ENCODE results near the gene PTPN3. TPM values are rescaled to one million over a fixed set of nuclear protein-coding genes. Genes with fewer than 3 reads are reported as not detected.

PTPN3 gene
- total RNA-seq, 1 experiment from 2014 or later: 1.6 TPM

DNA sequence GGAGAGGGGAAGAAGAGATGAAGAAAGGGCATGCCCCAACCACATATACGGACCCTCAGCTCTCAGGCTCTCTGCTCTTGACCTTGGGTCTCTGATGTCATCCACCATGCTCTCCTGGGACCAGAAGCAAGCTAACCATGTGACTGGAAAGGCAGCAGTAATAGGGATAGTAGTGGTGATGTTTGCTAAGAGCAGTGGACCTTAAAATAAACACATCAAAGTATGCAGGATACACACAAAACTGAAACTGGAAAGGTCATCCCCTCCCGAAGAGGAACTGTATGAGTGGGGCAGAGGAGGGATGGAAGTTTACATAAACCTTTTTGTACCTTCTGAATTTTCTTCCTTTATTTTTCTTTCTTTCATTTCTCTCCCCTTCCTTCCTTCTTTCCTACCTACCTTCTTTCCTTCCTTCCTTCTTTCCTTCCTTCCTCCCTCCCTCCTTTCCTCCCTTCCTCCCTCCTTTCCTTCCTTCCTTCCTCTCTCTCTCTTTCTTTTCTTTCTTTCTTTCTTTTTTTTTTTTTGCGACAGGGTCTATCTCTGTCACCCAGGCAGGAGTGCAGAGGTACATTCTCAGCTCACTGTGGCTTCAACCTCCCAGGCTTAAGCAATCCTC, 8.1 kb upstream of the PTPN3 start:
- no peak for DNase-seq (ENCODE audit: low read depth)

DNA sequence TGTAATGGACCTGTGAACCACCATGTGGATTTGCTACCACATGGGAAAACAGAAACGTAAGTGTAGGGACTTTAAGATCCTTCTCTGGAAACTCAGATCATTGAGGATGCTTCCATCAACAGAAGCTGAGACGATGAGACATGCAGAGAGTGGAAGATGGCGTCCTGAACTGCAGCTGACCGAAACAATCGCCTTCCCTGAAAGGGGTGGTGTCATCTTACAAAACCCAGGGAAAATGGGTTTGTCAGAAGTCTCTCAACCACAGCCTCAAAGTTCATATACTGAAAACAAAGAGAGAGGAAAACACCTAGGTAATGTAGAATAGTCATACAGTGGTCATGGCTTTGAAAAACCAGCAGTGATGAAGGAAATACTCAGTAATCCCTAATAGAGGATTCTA, 6.6 kb upstream of the PTPN3 start:
- no peak for DNase-seq (ENCODE audit: low read depth)

DNA sequence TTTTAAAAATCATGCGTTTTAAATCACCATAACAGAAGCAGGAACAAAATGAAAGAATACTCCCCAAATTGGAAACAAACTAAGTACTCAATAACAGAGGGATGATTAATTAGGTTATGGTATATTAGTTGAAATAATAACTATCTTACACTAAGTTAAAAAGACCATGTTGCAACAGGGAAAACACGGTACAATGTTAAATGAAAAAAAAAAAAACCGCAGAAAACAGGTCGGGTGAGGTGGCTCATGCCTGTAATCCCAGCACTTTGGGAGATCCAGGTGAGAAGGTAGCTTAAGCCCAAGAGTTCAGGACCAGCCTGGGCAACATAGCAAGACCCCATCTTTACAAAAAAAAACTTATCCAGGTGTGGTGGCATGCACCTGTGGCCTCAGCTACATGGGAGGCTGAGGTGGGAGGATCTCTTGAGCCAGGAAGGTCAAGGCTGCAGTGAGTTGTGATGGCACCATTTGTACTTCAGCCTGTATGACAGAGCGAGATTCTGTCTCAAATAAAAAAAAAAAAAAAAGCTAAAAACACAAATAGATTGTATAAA, 2.4 kb upstream of the PTPN3 start:
- DNase-seq (ENCODE audit: low read depth): no peak

DNA sequence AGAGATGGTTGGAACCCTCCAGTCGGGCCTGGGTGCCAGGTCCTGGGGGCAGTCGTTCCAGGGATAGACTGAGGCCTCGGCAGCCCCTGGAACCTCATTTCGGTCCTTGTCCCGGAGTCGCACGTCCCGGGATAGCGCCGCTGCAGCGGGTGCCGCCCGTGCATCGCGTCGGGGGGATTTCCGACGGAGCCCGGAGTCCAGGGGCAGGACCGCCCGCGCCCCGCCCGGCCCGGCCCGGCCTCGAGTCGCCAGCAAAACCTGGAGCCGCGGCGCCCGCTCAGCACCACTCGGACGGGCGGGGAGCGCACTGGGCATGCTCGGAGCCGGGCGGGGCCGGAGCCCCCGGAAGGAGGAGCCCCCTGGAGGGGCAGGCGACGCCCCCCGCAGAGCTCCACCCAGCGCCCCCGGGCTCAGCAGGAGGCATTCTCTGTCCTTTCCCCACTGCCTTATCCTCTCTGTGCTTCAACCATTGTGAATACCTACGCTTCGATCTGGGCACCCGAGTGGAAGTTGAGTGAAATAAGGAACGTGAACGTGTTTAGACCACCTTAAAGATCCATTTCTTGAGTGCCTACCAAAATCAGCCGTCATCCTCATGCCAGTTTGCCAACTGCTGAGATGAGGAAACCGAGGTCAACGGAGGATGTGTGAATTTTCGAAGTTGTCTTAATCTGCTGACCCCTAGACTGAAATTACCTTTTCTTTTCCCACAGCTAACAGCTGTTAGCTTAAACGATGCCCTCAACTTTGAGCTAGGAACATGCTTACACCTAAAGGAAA, 1.7 kb upstream of the PTPN3 start:
- DNase-seq (ENCODE audit: low read depth): peak; percentile 62

- no peak for DNase-seq (ENCODE audit: low read depth)
These were observed 1.1 kb upstream of the PTPN3 start for GRCh38 chr9:109499093-109499630.

- DNase-seq (ENCODE audit: low read depth): no peak
These were observed 617 bp downstream of the PTPN3 start for GRCh38 chr9:109497226-109498153.

- no peak for DNase-seq (ENCODE audit: low read depth)
These were observed 1.3 kb downstream of the PTPN3 start for GRCh38 chr9:109496841-109497225.

DNA sequence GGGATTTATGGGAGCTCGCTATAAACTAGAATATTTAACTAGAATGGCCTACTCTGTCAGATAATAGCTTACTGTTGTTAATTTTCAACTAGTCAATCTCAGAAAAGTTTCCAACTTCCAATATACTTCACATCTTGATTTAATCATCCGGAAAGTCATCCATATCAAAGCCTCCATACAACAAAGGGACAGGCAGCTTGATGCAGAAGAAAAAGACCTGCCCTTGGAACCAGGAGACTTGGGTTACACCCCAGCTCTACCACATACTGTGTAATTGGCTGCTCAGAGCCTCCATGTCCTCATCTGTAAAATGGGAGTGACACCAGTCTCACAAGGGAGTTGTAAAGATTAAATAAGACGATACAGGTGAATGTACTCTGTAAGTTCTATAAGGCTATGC, 1.9 kb downstream of the PTPN3 start:
- no peak for DNase-seq (ENCODE audit: low read depth)

- DNase-seq (ENCODE audit: low read depth): no peak
These were observed 4.5 kb downstream of the PTPN3 start for GRCh38 chr9:109493648-109494047.

DNA sequence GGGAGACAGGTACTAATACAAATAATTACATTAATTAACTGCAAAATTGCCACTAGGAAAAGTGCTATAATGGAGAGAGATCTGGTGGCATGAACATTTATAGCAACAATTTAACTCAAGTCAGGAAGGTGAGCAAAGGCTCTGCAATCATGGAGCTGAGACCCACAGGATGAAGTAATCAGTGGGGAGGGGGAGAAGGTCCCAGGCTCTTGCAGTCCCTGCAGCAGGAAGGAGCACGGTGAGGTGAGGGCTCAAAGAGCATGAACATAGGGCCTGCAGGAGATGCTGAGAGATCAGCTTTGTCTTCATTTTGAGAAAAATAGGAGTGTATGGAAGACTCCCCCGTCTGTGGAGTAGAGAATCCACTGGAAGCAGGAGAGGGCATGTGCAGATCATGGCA, 6.5 kb downstream of the PTPN3 start:
- no peak for DNase-seq (ENCODE audit: low read depth)

GRCh38 chr9:109488791-109489492, 9.2 kb downstream of the PTPN3 start:
- DNase-seq (ENCODE audit: low read depth): no peak

GRCh38 chr9:109488351-109488750, 9.8 kb downstream of the PTPN3 start:
- no peak for DNase-seq (ENCODE audit: low read depth)

GRCh38 chr9:109487247-109487646, 10.9 kb downstream of the PTPN3 start:
- DNase-seq (ENCODE audit: low read depth): no peak

- no peak for DNase-seq (ENCODE audit: low read depth)
These were observed 14.2 kb downstream of the PTPN3 start for GRCh38 chr9:109483744-109484429.

DNA sequence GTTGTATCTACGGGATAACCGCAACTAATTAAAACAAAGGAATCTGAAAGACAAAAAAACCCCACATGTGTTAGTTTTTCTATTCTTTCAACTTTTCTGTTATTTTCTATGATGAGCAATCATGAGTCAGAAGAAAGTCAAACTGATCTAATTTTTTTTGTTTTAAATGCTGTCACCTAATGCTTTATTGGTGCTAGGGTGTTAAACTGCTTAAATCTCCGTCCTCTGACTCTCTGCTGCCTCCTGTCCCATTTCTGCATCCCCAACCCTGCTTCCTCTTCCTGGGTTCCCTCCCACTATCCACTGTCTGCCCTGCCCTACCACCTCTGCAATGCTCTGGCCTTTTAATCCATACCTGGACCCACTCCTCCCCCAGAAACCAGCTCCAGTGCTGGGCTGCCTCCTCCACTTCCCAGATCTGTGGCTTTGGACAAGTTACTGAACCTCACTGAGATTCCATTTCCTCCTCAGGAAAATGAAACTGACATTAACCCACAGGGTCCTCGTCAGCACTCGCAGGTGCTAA, 15.7 kb downstream of the PTPN3 start:
- no peak for DNase-seq (ENCODE audit: low read depth)

GRCh38 chr9:109481856-109482255, 16.3 kb downstream of the PTPN3 start:
- no peak for DNase-seq (ENCODE audit: low read depth)

GRCh38 chr9:109479822-109480221, 18.3 kb downstream of the PTPN3 start:
- no peak for DNase-seq (ENCODE audit: low read depth)

DNA sequence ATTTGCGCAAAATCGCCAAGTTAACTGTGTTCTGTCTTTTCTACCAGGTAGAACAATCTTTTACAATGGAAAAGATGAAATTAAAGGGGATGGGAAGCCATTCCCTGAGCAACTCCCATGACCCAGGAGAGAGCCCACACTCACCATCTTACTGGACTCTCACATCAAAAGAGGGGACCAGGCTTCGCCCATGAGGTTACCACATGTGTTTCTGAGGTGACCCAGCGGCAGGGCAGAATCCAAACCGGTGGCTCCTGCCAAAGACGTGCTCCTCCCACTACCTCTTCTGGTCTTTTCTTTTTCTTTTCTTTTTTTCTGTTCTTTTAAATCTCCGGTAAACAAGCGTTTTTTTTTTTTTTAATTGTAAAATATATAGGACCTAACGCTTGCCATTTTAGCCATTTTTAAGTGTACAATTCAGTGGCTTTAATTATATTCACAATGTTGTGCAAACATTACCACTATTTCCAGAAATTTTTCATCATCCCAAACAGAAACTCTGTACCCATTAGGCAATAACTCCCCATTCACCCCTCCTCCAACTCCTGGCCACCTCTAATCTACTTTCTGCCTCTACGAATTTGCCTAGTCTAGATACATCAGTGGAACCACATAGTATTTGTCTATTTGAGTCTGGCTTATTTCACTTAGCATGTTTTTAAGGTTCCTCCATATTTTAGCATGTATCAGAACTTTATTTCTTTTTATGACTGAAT, 19.3 kb downstream of the PTPN3 start:
- no peak for DNase-seq (ENCODE audit: low read depth)

GRCh38 chr9:109478051-109478563, 20.0 kb downstream of the PTPN3 start:
- no peak for DNase-seq (ENCODE audit: low read depth)

All from RPMI7951 (cell line).